NCI-H2107 (cell line): ENCODE data around the gene TMEM114.
A peak's percentile ranks its signal among the peaks of the same experiment; 100 is the strongest.

Source experiments
- DNase-seq: peaks from one replicate; lab custom pipeline; 2025; lab: John Stamatoyannopoulos, UW

The TMEM114 gene

GRCh38 chr16:8589900-8590688, at the start of gene TMEM114:
TSS of gene TMEM114 (minus strand) at chr16:8590511. CDS start at chr16:8589838, 673 bp downstream.
- DNase-seq: no peak

- no peak for DNase-seq
Observed at GRCh38 chr16:8639694-8640093, 49.4 kb upstream of the TMEM114 start.

- no peak for DNase-seq
Observed at GRCh38 chr16:8634991-8635736, 44.9 kb upstream of the TMEM114 start.

GRCh38 chr16:8632675-8633182, 42.4 kb upstream of the TMEM114 start:
- DNase-seq: no peak

- no peak for DNase-seq
Observed at GRCh38 chr16:8631818-8632465, 41.6 kb upstream of the TMEM114 start.

- DNase-seq: no peak
Observed at GRCh38 chr16:8631373-8631772, 41.1 kb upstream of the TMEM114 start.

GRCh38 chr16:8630255-8630953, 40.1 kb upstream of the TMEM114 start:
- DNase-seq: no peak

- DNase-seq: no peak
Observed at GRCh38 chr16:8628981-8629725, 38.8 kb upstream of the TMEM114 start.

- no peak for DNase-seq
Observed at GRCh38 chr16:8627456-8627855, 37.1 kb upstream of the TMEM114 start.

- no peak for DNase-seq
Observed at GRCh38 chr16:8626946-8627345, 36.6 kb upstream of the TMEM114 start.

GRCh38 chr16:8625491-8626087, 35.3 kb upstream of the TMEM114 start:
- DNase-seq: no peak

GRCh38 chr16:8623634-8624033, 33.3 kb upstream of the TMEM114 start:
- no peak for DNase-seq

GRCh38 chr16:8622315-8622656, 32.0 kb upstream of the TMEM114 start:
- no peak for DNase-seq

- peak; percentile 74 for DNase-seq
Observed at GRCh38 chr16:8621572-8622314, 31.4 kb upstream of the TMEM114 start, which contains the start of gene METTL22. TSS of gene METTL22 (plus strand) at chr16:8621698. CDS start at chr16:8625666, 3,968 bp downstream.

- DNase-seq: no peak
Observed at GRCh38 chr16:8621222-8621571, 30.9 kb upstream of the TMEM114 start.

GRCh38 chr16:8620535-8620934, 30.2 kb upstream of the TMEM114 start:
- no peak for DNase-seq

- DNase-seq: no peak
Observed at GRCh38 chr16:8619671-8620370, 29.5 kb upstream of the TMEM114 start.

- no peak for DNase-seq
Observed at GRCh38 chr16:8614435-8615029, 24.2 kb upstream of the TMEM114 start.
